Measurements from ENCODE around the gene SLC27A3.

SLC27A3 gene, protein sequence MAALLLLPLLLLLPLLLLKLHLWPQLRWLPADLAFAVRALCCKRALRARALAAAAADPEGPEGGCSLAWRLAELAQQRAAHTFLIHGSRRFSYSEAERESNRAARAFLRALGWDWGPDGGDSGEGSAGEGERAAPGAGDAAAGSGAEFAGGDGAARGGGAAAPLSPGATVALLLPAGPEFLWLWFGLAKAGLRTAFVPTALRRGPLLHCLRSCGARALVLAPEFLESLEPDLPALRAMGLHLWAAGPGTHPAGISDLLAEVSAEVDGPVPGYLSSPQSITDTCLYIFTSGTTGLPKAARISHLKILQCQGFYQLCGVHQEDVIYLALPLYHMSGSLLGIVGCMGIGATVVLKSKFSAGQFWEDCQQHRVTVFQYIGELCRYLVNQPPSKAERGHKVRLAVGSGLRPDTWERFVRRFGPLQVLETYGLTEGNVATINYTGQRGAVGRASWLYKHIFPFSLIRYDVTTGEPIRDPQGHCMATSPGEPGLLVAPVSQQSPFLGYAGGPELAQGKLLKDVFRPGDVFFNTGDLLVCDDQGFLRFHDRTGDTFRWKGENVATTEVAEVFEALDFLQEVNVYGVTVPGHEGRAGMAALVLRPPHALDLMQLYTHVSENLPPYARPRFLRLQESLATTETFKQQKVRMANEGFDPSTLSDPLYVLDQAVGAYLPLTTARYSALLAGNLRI

DNA sequence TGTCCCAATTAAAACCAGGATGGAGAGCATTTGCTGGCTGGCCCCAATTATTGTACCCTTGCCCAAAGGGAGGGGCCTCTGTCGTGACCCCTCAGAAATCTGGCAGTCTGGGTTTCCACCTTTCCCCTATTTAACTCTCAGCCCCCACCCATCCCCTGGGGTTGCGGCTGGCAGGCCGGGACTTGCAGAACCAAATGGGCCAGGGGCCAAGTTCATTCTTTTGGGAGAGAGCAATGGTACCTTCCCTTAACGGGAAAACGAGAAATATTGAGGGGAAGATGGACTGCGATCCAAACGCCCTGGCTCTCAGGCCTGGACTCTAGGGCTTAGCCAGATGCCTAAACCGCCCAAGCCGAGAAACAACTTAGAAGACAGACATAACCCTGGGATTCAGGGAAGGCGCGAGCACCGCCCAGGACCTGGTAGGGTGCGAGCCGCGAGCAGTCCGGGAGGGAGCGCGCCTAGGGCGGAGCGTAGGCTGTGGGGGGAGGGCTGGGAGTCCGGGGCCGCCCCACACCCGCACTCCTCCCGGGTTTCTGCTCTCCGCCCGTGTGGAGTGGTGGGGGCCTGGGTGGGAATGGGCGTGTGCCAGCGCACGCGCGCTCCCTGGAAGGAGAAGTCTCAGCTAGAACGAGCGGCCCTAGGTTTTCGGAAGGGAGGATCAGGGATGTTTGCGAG, at the start of gene SLC27A3:
TSS of gene SLC27A3 (plus strand) at position 628 of the 678 bp plus-strand sequence. CDS start 91 bp downstream, outside the sequence.
- DNase-seq, result peak; percentile 66

DNA sequence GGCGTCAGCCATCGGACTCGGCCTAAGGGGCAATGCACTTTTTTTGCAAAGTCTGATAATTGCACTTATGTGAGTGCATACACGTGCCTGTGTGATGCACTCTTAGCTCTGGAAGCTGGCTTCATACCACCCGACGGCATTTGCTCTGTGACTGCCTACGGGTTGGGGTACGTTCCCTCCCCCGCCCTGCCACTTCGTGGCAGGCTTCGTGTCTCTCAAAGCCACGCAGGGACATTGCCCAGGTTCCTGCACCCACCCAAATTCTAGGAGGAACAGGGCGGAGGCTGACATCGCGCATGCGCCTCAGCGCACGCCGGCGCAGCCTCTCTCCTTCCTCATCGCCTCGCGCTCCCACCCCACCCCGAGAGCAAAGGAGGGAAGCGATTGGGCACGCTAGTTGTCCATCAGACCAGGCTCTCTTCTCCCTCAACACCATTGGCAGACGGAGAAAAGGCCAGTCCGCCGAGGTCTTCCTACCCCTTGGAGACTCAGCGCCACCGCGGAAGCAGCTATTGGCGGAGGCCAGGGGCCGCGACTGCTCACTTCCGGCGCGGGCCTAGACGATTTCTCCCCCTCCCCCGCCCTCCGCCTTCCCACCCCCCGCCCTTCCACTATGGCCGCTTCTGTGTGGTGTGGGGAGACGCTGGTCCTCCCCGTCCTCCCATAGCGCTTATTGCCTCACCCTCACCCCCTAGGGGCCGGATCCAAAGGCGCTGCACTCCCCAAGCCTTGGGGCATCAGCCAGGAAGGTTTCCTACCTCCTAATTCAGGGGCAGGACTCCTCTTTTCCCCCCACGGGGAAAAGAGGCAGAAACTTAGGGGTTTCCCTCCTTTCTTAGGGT, 47.5 kb upstream of the SLC27A3 start, which contains the start of gene INTS3:
TSS of gene INTS3 (plus strand) at position 588 of the 842 bp plus-strand sequence. CDS start 585 bp downstream, outside the sequence.
- DNase-seq, result peak; percentile 100

DNA sequence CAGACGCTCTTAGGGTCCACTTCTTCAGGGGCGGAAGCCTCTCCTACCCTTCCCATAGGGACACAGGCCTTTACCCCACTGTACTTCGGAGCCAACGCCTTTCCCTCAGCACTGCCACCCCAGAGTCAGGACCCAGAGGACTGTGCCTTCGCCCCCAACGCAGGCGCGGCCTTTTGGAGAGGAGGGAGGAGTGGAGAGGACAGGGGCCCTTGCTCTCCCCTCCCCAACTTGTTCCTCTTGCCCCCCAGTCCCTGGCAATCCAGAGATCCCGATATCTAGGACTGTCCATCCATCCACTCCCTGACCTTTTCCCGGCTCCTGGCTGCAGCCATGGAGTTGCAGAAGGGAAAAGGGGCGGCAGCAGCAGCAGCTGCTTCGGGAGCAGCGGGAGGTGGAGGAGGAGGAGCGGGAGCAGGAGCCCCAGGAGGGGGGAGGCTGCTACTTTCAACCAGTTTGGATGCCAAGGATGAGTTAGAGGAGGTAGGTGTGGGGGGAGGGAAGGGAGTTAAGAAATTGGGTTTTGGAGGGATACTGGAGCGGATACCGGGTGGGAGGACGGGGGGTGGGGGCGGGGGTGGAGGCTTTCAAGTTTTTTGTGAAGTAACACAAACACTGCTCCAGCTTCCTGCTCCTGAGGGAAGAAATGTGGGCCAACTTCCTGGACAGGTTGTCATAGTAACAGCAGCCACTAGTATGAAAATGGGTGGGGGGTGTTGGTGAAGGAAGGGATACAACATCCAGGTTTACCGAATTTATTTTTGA, 46.7 kb upstream of the SLC27A3 start:
- DNase-seq, result no peak

DNA sequence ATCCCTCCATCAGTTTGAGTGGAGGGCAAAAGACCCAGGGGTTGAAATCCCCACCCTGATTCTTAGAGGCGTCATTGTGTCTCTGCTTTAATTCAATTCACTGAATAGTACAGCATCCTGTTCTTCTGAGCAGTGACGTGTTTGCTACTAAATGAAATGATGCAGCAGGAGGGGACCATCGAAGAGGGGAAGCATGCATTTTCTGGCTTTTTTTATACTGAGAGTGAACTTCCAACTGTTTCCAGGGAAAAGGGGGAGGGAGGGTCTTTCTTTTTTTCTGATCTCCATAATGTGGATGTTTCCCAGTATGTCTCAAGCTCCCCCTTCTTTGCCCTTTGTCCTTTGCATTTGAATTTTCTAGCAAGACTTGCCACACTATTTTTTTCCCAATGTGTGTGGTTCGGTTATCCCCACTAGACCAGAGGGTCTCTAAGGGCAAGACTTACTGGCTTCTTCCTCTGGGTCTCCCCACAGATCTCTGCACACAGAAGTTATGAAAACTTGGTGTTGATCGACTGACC, 44.7 kb upstream of the SLC27A3 start:
- DNase-seq, result no peak

DNA sequence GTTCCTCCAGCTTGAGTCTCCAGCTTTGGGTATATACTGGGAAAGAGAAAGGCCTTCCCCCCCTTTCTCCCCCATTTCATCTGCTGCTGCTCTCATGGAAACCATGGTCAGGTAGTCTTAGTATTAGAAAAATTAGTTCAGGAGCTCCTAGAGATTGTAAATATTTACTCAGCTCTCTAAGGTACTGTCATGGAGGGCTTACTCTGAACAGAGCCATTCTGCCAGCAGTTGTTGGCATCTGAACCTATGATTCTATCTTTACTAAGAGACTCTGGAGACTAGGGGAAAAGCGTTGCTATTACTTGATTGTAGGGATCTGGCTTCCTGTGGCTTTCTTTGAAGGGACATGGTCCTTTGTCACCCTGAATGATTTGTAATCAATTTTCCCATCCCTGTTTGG, 41.2 kb upstream of the SLC27A3 start:
- DNase-seq, result no peak

DNA sequence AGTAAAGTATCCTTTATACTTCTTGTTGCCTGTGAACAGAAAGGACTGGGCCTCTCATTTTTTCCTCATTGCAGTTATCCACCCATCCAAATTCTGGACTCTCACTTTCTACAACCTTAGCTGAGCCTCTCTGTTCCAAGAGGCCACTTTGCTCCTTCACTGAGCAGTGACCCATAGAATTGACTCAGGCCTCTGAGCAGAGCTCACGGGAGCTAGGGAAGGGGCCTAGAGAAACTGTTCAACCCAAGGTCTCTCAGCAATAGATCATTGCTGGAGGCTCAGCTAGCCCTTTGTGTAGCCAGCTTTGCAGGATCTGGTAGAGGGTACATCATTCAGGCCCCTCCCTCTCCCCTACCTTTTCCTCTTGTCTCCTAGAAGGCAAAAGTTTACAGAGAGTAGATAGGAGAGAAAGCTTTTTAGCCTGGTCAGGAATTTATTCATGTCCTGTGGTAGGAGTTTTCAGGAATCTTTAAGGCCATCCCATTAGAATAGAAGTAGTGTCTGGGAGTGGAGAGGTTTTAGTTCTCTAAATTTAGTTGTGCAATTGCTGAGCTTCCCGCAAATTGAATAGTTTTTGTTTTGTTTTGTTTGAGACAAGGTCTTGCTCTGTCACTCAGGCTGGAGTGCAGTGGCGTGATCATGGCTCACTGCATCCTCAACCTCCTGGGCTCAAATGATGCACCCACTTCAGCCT, 40.7 kb upstream of the SLC27A3 start:
- peak; percentile 83 for DNase-seq

DNA sequence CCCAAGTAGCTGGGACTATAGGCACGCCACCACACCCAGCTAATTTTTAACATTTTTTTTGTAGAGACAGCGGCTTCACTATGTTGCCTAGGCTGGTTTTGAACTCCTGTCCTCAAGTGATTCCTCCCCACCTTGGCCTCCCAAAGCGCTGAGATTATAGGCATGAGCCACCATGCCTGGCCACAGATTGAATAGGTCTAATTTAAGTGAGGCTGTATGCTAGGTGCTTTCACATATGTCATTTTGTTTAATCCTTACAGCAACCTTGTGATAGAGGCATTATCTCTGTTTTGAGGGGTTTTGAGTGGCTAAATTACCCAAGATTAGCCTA, 40.2 kb upstream of the SLC27A3 start:
- no peak for DNase-seq

DNA sequence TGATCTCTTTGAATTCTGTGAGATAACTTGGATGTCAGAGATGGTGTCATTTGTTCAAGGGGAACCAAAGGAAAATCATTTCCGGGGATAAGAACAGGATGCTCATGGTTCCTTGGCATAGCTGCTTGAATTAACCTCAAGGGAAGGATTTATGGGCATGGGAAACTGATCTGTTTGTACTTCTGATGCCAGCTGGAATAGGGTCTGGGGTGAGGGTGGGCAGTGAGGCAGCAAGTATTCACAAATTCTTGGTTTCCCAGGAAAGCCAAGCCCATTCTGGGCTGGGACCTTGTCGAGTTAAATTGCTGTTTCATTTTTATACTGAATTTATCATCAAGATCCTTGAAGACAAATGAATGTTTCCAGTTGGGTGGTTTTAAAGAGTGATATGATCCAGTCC, 33.2 kb upstream of the SLC27A3 start:
- DNase-seq, result no peak

DNA sequence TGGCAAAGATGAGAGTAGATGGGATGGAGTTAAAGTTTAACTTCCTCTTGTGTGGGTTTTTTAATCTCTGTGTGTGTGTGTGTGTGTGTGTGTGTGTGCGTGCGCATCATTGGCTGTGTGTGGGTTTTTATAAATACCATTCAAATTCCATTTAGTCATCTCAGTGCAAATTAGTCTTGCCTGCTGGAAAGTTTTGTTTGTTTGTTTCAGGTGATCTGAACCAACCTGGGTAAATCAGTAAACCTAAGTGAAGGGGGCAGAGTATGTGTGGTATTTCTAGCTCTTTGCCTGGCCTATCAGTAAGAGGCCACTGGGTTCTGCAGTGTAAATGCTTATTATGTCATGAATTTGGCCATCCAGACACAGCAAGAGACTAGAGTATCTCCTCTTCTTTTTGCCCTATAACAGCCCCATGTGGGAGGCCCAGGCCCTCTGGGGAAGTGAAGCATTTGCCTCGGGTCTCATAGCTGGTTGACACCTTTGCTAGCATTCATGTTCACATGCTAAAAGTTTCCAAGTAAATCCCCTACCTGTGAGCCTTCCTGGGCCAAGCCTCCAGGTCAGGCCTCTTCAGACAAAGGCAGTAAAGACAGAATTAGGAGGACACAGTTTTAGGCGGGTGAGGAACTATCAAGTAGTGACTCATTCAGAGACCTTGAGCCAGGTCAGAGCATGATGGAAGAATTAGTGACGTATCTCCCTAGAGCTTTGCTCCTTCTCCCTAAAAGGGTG, 32.6 kb upstream of the SLC27A3 start:
- DNase-seq, result peak; percentile 76

DNA sequence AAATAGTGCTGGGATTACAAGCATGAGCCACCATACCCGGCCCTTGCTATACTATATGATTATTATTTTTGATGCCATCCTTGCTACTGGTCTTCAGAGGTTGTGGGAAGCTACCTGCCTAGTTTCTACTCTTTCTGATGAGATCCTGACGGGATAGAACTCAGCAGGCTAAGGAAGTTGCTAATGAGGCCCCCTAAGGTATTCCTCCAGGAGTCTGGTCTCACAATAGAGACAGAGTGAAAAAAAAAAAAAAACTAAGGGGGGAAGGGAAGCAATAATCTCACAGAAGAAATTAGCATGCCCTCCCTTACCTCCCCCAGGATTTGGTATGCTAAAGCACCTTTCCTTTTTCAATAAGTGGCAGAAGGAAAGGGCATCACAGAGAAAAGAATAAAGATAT, 29.8 kb upstream of the SLC27A3 start:
- no peak for DNase-seq

DNA sequence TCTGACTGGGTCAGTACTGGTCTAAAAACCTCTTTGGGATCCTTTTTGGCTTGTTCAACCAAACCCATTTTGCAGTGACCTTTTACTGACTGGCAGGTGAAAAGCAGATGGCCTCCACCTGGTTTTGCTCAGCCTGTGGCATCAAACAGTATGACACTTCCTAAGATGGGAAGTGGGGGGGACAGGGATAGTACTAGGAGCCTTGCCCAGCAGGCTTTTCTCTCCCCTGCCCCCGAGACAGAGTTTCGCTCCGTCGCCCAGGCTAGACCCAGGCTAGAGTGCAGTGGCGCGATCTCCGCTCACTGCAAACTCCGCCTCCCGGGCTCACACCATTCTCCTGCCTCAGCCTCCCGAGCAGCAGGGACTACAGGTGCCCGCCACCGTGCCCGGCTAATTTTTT, 29.0 kb upstream of the SLC27A3 start:
- DNase-seq, result no peak

DNA sequence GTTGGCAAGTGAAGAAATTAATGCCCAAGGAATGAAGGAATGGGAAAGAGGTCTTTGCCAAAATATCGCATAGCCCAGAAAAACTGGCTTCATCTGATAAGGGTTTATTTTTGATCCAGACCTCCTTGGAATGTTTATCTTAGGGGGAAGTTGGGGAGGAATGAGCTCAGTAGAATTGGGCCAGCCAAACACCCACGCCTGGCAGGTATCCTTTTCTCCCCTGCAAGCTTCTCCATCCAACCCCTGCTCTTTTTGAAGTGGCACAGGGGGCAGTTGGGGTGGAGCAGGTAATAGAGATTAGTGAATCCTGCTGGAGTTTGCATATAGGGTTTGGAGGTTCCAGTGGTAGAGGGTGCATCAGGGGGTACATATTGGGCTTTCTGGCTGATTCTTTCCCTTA, 26.3 kb upstream of the SLC27A3 start:
- no peak for DNase-seq

DNA sequence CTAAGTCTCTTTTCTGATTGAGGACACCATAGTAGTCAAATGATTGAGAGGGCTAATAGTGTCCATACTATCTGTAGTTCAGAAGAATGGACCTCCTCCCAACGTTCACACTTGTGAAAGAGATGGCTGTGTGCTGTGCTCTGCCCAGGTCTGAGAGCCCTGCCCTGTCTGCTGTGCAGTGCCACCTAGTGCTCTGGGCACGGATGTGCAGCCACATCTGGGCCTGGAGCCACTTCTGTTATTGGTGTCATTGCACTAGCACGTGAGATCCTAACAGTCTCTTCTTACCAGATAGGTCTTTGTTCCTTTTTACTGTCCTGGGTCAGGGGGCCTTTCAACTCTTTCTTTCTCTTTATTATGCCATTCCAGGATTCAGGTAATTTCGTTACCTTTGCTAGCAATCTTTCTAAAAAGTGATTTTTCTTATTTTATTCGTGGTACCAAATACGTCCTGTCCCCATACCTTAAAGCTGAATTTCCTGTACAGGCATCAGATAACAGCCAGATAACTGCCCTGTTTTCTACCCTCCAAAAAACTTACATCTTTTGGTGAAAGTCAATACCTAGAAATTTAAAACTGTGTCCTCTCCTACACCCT, 25.7 kb upstream of the SLC27A3 start:
- DNase-seq, result peak; percentile 90

DNA sequence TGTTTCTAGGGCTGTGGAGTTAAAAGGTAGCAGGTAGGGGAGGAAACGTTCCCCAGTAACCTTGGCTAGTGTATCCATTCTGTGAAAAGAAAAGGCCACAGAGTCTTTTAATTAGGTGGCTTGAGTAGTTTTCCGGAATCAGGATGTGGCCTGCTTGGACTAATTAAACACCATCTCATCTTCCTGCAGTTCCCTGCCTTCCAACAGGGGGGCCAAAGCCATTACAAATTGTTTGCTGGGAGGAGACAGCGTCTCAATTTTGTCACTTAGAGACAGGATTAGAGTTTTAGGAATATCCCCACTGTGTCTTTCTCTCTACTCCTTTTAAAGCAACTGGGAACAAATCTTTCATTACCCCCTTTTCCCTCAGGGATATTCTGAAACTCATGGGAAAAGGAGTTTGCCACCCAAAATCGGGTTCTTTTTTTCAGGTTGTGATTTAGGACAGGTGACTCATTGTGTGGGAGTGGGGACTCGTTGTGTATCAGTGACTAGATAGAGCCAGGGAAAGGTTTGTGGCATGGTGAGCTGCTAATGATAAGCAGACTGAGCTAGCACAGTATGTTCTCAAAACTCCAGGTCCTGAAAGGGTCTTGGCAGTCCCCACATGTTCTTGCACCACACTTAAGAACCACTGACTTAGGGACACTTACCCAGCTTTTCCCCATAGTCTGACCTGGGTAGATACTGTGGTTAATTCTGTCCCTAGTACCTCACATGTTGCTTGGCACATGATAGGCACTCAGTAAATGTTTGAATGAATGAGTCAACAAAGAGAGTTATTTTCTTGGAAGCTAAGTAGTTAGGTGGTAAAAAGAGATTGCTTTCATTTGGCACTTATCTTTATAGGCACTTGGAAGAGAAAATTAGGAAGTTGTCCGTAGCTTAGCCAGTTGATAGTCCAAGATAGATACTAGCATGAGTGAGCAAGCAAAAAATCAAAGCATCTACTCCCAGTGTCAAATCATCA, 24.9 kb upstream of the SLC27A3 start:
- no peak for DNase-seq

DNA sequence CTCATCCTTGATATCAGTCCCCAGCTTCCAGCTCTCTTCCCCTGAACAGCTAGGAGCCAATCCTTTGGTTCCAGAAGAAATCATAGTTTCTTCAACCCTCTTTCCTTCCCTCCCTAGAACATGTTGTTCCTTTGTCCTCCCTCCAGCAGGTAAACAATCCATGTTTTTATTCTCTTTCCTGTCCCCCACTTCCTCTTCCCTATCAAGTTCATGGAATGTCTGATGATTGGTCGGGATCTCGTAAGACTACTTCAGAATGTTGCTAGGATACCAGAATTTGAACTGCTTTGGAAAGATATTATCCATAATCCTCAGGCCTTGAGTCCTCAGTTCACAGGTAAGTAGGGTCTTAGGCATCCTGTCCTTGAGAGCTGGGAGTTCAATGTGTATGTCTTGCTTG, 23.1 kb upstream of the SLC27A3 start:
- DNase-seq, result no peak

DNA sequence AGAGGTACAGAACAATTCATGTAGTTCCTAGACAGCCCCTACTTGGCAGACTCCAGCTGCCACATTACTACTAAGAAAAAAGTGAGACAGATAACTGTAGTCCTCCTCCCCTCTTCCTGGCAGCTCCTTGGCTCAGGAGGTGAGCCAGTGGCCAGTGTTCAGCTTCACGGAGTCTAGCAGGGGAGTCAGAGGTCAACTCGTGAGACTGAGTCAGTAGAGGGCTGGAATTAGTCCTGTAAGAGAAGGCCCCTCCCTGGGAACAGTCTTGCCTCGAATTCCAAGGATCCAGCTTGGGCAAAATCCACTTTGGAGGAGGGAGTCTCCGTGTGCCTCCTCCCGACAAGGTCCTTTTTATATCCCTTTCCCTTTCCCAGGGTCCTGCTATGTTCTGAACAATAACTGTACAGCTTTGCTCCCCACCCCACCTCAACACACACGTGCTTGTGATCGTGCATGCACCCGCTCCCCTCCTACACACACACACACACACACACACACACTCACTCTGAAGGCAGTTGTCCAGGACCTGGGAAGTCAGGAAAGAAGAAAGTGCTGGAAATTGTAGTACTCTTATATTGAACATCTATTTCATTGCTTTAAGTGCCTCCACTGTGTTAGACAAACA, 22.5 kb upstream of the SLC27A3 start:
- no peak for DNase-seq

DNA sequence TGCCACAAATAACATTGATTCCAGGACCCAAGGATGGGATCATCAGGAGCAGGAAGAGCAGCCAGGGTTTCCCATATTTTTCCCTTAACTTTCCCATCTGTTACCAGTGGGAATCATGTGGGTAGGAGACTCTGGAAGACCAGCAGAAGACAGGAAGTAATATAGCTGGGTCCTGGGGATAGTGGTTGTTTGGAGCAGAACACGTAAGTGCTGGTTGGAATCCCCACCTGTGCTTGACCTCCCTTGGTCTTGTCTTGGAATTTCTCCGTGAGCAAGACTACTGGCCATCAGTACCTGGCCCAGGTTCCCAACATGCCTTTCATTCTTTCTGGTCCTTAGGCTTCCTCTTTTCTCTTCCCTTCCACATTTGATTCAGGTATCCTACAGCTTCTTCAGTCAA, 20.9 kb upstream of the SLC27A3 start:
- no peak for DNase-seq

DNA sequence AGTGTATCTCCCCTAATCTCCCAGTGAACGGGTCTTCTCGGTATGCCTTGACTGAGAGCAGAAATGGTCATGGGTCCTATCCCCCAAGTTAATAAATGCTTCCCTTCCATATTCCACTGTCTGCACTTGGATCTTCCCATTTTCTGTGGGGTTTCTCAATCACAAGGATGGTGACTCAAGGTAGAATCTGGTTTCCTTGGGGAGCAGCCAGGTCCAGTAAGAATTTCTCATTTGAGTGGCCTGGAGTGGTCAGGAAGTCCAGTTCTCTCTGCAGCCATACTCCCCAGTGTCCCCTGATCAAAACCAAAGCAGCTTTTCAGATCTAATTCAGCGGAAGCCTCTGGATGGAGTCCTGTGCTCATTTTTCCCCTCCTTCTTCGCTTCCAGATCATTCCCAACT, 14.8 kb upstream of the SLC27A3 start:
- DNase-seq, result no peak

Data from suppressor macrophage treated with lipopolysaccharide for 4 hours (primary cell).